ENCODE measurements around the gene PPFIA2.

PPFIA2 gene

GRCh38 chr12:81221681-81222080 is 537.5 kb downstream of the PPFIA2 start:
- Histone ChIP-seq H3K23ac (ENCODE audit: low read length in 2 of 2) (no peak overlapping the region), H3K4me1 (ENCODE audit: control insufficient read depth, insufficient read depth, low read depth, low read length) (no peaks in the 10 kb centered on the region), H3K27ac (ENCODE audit: low read length, poor library complexity, severe bottlenecking) (no peak overlapping the region), H3K14ac (ENCODE audit: low read length in 2 of 2) (no peak overlapping the region), H3K18ac (ENCODE audit: low read depth in 1 of 2, low read length in 2 of 2) (no peak overlapping the region), H2BK12ac (ENCODE audit: low read length in 2 of 2) (no peak overlapping the region), H2AK5ac (ENCODE audit: low read length, severe bottlenecking) (no peak overlapping the region), H2BK15ac (ENCODE audit: low read depth, poor library complexity, severe bottlenecking) (no peak overlapping the region), H2AFZ (ENCODE audit: low read depth, low read length) (no peak overlapping the region), H3K4me3 (ENCODE audit: insufficient read depth in 1 of 2, low read depth in 1 of 2, low read length in 2 of 2) (no peak overlapping the region), H3K27me3 (ENCODE audit: control insufficient read depth in 1 of 2, insufficient read depth in 1 of 2, low read length in 2 of 2) (no peaks in the 10 kb centered on the region), H3K79me1 (replicated peaks; ENCODE audit: low read length, poor library complexity, severe bottlenecking) (no peaks in the 10 kb centered on the region), H3K9me3 (ENCODE audit: control insufficient read depth, low read length) (no peaks in the 10 kb centered on the region), H3K4me2 (ENCODE audit: low read length, poor library complexity, severe bottlenecking) (no peak overlapping the region), H4K91ac (ENCODE audit: low read length) (no peak overlapping the region), H2BK5ac (ENCODE audit: low read depth, low read length, poor library complexity, severe bottlenecking) (no peak overlapping the region), H3K36me3 (ENCODE audit: control insufficient read depth in 1 of 2, insufficient read depth in 2 of 2, low read depth in 1 of 2, low read length in 2 of 2) (no peaks in the 10 kb centered on the region), H2BK120ac (ENCODE audit: low read depth, low read length) (no peak overlapping the region), H3K9ac (ENCODE audit: low read length) (no peak overlapping the region), H4K8ac (ENCODE audit: low read length) (no peak overlapping the region), H3K4ac (ENCODE audit: low read depth in 1 of 2, low read length in 2 of 2) (no peak overlapping the region)
- no CpG with 5 or more reads among the region's 1 CpG for WGBS
- DNase-seq = no peak

GRCh38 chr12:81216739-81217138 is 542.4 kb downstream of the PPFIA2 start:
- H3K27ac ChIP-seq (ENCODE audit: low read length, poor library complexity, severe bottlenecking) = no peak overlapping the region
- no peak overlapping the region for H3K9ac ChIP-seq (ENCODE audit: low read length)

GRCh38 chr12:81212996-81213696 is 546.0 kb downstream of the PPFIA2 start:
- Histone ChIP-seq H3K79me1 (replicated peaks; ENCODE audit: low read length, poor library complexity, severe bottlenecking) (no peaks in the 10 kb centered on the region), H3K4me1 (ENCODE audit: control insufficient read depth, insufficient read depth, low read depth, low read length) (no peaks in the 10 kb centered on the region), H2BK5ac (ENCODE audit: low read depth, low read length, poor library complexity, severe bottlenecking) (no peak overlapping the region), H3K4me2 (ENCODE audit: low read length, poor library complexity, severe bottlenecking) (no peak overlapping the region), H2BK120ac (ENCODE audit: low read depth, low read length) (no peak overlapping the region), H3K36me3 (ENCODE audit: control insufficient read depth in 1 of 2, insufficient read depth in 2 of 2, low read depth in 1 of 2, low read length in 2 of 2) (no peaks in the 10 kb centered on the region), H3K4ac (ENCODE audit: low read depth in 1 of 2, low read length in 2 of 2) (no peak overlapping the region), H3K4me3 (ENCODE audit: insufficient read depth in 1 of 2, low read depth in 1 of 2, low read length in 2 of 2) (no peak overlapping the region), H2AK5ac (ENCODE audit: low read length, severe bottlenecking) (no peak overlapping the region), H3K14ac (ENCODE audit: low read length in 2 of 2) (no peak overlapping the region), H3K9ac (ENCODE audit: low read length) (no peak overlapping the region), H3K9me3 (ENCODE audit: control insufficient read depth, low read length) (no peaks in the 10 kb centered on the region), H3K18ac (ENCODE audit: low read depth in 1 of 2, low read length in 2 of 2) (no peak overlapping the region), H3K27ac (ENCODE audit: low read length, poor library complexity, severe bottlenecking) (no peak overlapping the region), H3K27me3 (ENCODE audit: control insufficient read depth in 1 of 2, insufficient read depth in 1 of 2, low read length in 2 of 2) (no peaks in the 10 kb centered on the region), H2BK15ac (ENCODE audit: low read depth, poor library complexity, severe bottlenecking) (no peak overlapping the region), H2BK12ac (ENCODE audit: low read length in 2 of 2) (no peak overlapping the region), H3K23ac (ENCODE audit: low read length in 2 of 2) (no peak overlapping the region), H2AFZ (ENCODE audit: low read depth, low read length) (no peak overlapping the region), H4K91ac (ENCODE audit: low read length) (no peak overlapping the region), H4K8ac (ENCODE audit: low read length) (no peak overlapping the region)
- DNase-seq = peak; percentile 72
- 4% methylated on average over 3 of the region's 4 CpGs for WGBS

More at GRCh38 chr12:81216739-81217138, 542.4 kb downstream of the PPFIA2 start:
- Histone ChIP-seq H3K18ac (ENCODE audit: low read depth in 1 of 2, low read length in 2 of 2) (no peak overlapping the region), H3K27me3 (ENCODE audit: control insufficient read depth in 1 of 2, insufficient read depth in 1 of 2, low read length in 2 of 2) (no peaks in the 10 kb centered on the region), H3K14ac (ENCODE audit: low read length in 2 of 2) (no peak overlapping the region), H3K9me3 (ENCODE audit: control insufficient read depth, low read length) (no peaks in the 10 kb centered on the region), H3K79me1 (replicated peaks; ENCODE audit: low read length, poor library complexity, severe bottlenecking) (no peaks in the 10 kb centered on the region), H2AFZ (ENCODE audit: low read depth, low read length) (no peak overlapping the region), H2BK120ac (ENCODE audit: low read depth, low read length) (no peak overlapping the region), H3K36me3 (ENCODE audit: control insufficient read depth in 1 of 2, insufficient read depth in 2 of 2, low read depth in 1 of 2, low read length in 2 of 2) (no peaks in the 10 kb centered on the region), H3K4me1 (ENCODE audit: control insufficient read depth, insufficient read depth, low read depth, low read length) (no peaks in the 10 kb centered on the region), H2AK5ac (ENCODE audit: low read length, severe bottlenecking) (no peak overlapping the region), H4K91ac (ENCODE audit: low read length) (no peak overlapping the region), H3K23ac (ENCODE audit: low read length in 2 of 2) (no peak overlapping the region), H2BK15ac (ENCODE audit: low read depth, poor library complexity, severe bottlenecking) (no peak overlapping the region), H2BK12ac (ENCODE audit: low read length in 2 of 2) (no peak overlapping the region), H3K4ac (ENCODE audit: low read depth in 1 of 2, low read length in 2 of 2) (no peak overlapping the region), H4K8ac (ENCODE audit: low read length) (no peak overlapping the region), H3K4me3 (ENCODE audit: insufficient read depth in 1 of 2, low read depth in 1 of 2, low read length in 2 of 2) (no peak overlapping the region), H2BK5ac (ENCODE audit: low read depth, low read length, poor library complexity, severe bottlenecking) (no peak overlapping the region), H3K4me2 (ENCODE audit: low read length, poor library complexity, severe bottlenecking) (no peak overlapping the region)
- WGBS = 97% methylated on average over 3 of the region's 3 CpGs
- DNase-seq = no peak

GRCh38 chr12:81211306-81211705 is 547.8 kb downstream of the PPFIA2 start:
- Histone ChIP-seq H3K79me1 (replicated peaks; ENCODE audit: low read length, poor library complexity, severe bottlenecking) (no peaks in the 10 kb centered on the region), H3K4me2 (ENCODE audit: low read length, poor library complexity, severe bottlenecking) (no peak overlapping the region), H3K4me1 (ENCODE audit: control insufficient read depth, insufficient read depth, low read depth, low read length) (no peaks in the 10 kb centered on the region), H2BK120ac (ENCODE audit: low read depth, low read length) (no peak overlapping the region), H3K27me3 (ENCODE audit: control insufficient read depth in 1 of 2, insufficient read depth in 1 of 2, low read length in 2 of 2) (no peaks in the 10 kb centered on the region), H2AK5ac (ENCODE audit: low read length, severe bottlenecking) (no peak overlapping the region), H3K4ac (ENCODE audit: low read depth in 1 of 2, low read length in 2 of 2) (no peak overlapping the region), H2BK5ac (ENCODE audit: low read depth, low read length, poor library complexity, severe bottlenecking) (no peak overlapping the region), H3K18ac (ENCODE audit: low read depth in 1 of 2, low read length in 2 of 2) (no peak overlapping the region), H4K8ac (ENCODE audit: low read length) (no peak overlapping the region), H3K36me3 (ENCODE audit: control insufficient read depth in 1 of 2, insufficient read depth in 2 of 2, low read depth in 1 of 2, low read length in 2 of 2) (no peaks in the 10 kb centered on the region), H2BK15ac (ENCODE audit: low read depth, poor library complexity, severe bottlenecking) (no peak overlapping the region), H3K27ac (ENCODE audit: low read length, poor library complexity, severe bottlenecking) (no peak overlapping the region), H4K91ac (ENCODE audit: low read length) (no peak overlapping the region), H2AFZ (ENCODE audit: low read depth, low read length) (no peak overlapping the region), H2BK12ac (ENCODE audit: low read length in 2 of 2) (no peak overlapping the region), H3K14ac (ENCODE audit: low read length in 2 of 2) (no peak overlapping the region), H3K9ac (ENCODE audit: low read length) (no peak overlapping the region), H3K4me3 (ENCODE audit: insufficient read depth in 1 of 2, low read depth in 1 of 2, low read length in 2 of 2) (no peak overlapping the region), H3K9me3 (ENCODE audit: control insufficient read depth, low read length) (no peaks in the 10 kb centered on the region), H3K23ac (ENCODE audit: low read length in 2 of 2) (no peak overlapping the region)
- WGBS = no CpG with 5 or more reads among the region's 1 CpG
- DNase-seq = no peak
